Gastrocnemius medialis (tissue), 4 donors: ENCODE results near the gene URI1.
"Not testable (repeated sequence)": the region's sequence is repeated elsewhere in the genome, so short reads cannot be mapped to it uniquely, and the experiment has no call there.

Experiments used
- CTCF ChIP-seq, 5 experiments: fragments of 450-650 bp in 3 of 5; fragments of 200-600 bp in 2 of 5; sonication (generic) in 2 of 5; IDR thresholded peaks in 4 of 5; conservative IDR thresholded peaks in 1 of 5; 1 replicate in 4 of 5; 2 replicates in 1 of 5; pipeline ENCODE4 v1.5.1; 2016 to 2019; ENCODE audit warnings: antibody characterized with exemption in 5 of 5, mild to moderate bottlenecking in 3 of 5, moderate library complexity in 3 of 5
- POLR2A ChIP-seq, 2 donors: fragments of 450-650 bp; IDR thresholded peaks; one replicate each; pipeline ENCODE4 v1.6.1; 2017; ENCODE audit warnings: antibody characterized with exemption in 2 of 2, mild to moderate bottlenecking in 2 of 2, moderate library complexity in 2 of 2

- not testable (repeated sequence) for TF ChIP-seq CTCF (IDR thresholded peaks at IDR 0.05 in 4 of 5, conservative IDR thresholded peaks at IDR 0.05 in 1 of 5); POLR2A (IDR thresholded peaks at IDR 0.05)
Measured at GRCh38 chr19:29966142-29966541, 24.1 kb downstream of the URI1 start.
